Neural progenitor cell (in vitro differentiated cells): ENCODE data around the gene SMU1.

Experiments used
- CTCF ChIP-seq: fragments of 200-600 bp; sonication (generic); IDR thresholded peaks from 2 replicates; pipeline ENCODE4 v1.5.1; 2017; ENCODE audit warnings: antibody characterized with exemption, mild to moderate bottlenecking
- EZH2 ChIP-seq: fragments of 200-600 bp; sonication (generic); IDR thresholded peaks from 2 replicates; pipeline ENCODE4 v1.6.1; 2017; ENCODE audit warnings: antibody characterized with exemption, mild to moderate bottlenecking, moderate library complexity
- EZH2phosphoT487 ChIP-seq: fragments of 200-600 bp; sonication (generic); IDR thresholded peaks from 2 replicates; pipeline ENCODE4 v1.6.1; 2017; ENCODE audit warnings: antibody characterized with exemption

GRCh38 chr9:33082128-33082527, 5.7 kb upstream of the SMU1 start:
- TF ChIP-seq CTCF (no peak), EZH2 (no peak), EZH2phosphoT487 (no peak)
